ENCODE results near the gene BCL7B.
A peak's percentile ranks its signal among the peaks of the same experiment; 100 is the strongest.

BCL7B gene

GRCh38 chr7:73519867-73520672 is 37.4 kb downstream of the BCL7B start (continued):
- TF ChIP-seq SCRT2 (tag by site-specific recombination; IDR thresholded peaks at IDR 0.05): peak; percentile 78
- TF ChIP-seq ZNF19 (tag by site-specific recombination; IDR thresholded peaks at IDR 0.05; ENCODE audit: low read depth): no peak
- TF ChIP-seq OSR2 (tag by site-specific recombination; IDR thresholded peaks at IDR 0.05): peak; percentile 79
- peak; percentile 47; the same call in 1 of the 2 replicates for TF ChIP-seq ZBTB17 (tag by site-specific recombination; IDR thresholded peaks at IDR 0.05)
- peak; percentile 8; the same call in 1 of the 2 replicates for TF ChIP-seq ZNF580 (tag by site-specific recombination; IDR thresholded peaks at IDR 0.05)
- peak; percentile 68; the same call in 1 of the 2 replicates for TF ChIP-seq ZNF362 (tag by site-specific recombination; IDR thresholded peaks at IDR 0.05)
- TF ChIP-seq ZNF394 (tag by site-specific recombination; IDR thresholded peaks at IDR 0.05; ENCODE audit: borderline replicate concordance): peak; percentile 14; the same call in 1 of the 2 replicates
- TF ChIP-seq, protein P1, sequence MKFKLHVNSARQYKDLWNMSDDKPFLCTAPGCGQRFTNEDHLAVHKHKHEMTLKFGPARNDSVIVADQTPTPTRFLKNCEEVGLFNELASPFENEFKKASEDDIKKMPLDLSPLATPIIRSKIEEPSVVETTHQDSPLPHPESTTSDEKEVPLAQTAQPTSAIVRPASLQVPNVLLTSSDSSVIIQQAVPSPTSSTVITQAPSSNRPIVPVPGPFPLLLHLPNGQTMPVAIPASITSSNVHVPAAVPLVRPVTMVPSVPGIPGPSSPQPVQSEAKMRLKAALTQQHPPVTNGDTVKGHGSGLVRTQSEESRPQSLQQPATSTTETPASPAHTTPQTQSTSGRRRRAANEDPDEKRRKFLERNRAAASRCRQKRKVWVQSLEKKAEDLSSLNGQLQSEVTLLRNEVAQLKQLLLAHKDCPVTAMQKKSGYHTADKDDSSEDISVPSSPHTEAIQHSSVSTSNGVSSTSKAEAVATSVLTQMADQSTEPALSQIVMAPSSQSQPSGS (tag by site-specific recombination; IDR thresholded peaks at IDR 0.05; ENCODE audit: low read depth): peak; percentile 6; the same call in 1 of the 2 replicates
- no peak for TF ChIP-seq ZNF600 (tag by site-specific recombination; IDR thresholded peaks at IDR 0.05)

- Histone ChIP-seq H3K4me1 (ENCODE audit: control insufficient read depth, insufficient read depth, low read length) (no peaks in the 10 kb centered on the region), H3K4me3 (ENCODE audit: low read depth, low read length) (no peak overlapping the region; the same call in 1 of the 2 replicates), H3K27ac (ENCODE audit: extremely low read depth, low read depth, low read length) (no peak overlapping the region), H3K9me3 (ENCODE audit: control insufficient read depth, insufficient read depth, low read depth, low read length) (no peaks in the 10 kb centered on the region), H3K36me3 (ENCODE audit: control insufficient read depth in 2 of 2, insufficient read depth in 1 of 2, low read length in 2 of 2) (peaks cover 38 to 58% of the 10 kb centered on the region in 2 experiments)
- ChIA-PET POLR2A (interaction anchor here (0.6 to 1.2 kb wide), 3 partner anchors 38 to 69 kb away, joined by 3 to 4 read pairs (median 3); partner anchors contain the start of gene TBL2), CTCF (interaction anchor here (1.5 kb wide), 1 partner anchor 12 kb away, joined by 3 read pairs; no protein-coding TSS in a partner anchor)
- TF ChIP-seq ZNF121 (tag by site-specific recombination; IDR thresholded peaks at IDR 0.05): peak; percentile 68; the same call in 1 of the 2 replicates
- no peak for TF ChIP-seq ZNF48 (tag by site-specific recombination; IDR thresholded peaks at IDR 0.05)
Measured at GRCh38 chr7:73518470-73518869, 39.0 kb downstream of the BCL7B start.

DNA sequence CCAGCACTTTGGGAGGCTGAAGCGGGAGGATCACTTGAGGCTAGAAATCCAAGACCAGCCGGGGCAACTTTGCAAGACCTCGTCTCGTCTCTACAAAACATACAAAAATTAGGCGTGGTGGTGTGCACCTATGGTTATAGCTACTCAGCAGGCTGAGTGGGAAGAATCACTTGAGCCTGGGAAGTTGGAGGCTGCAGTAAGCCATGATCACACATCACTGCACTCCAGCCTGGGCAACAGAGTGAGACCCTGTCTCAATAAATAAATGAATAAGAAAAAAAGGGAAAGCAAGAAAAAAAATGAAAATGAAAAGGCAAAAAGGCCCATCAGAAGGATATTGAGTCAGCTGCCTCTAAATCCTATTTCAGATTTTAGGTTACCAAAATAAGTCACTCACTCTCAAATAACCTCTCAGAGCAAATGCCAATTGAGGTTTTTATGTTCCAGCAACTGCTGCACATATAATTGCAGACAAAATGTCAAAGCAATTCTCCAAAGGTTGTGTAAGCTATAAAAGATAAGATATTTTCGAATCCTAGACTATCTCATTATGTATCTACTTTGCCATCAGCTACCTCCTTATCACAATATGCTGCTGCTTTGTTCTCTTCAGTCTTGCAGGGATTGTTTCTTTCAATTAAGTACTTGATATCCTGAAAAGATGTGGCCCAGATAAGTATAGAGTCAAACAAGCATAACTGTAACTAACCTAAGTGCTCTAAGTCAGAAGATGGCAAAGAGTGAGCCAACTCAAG is 40.1 kb downstream of the BCL7B start:
- no peak overlapping the region for H3K27ac ChIP-seq (ENCODE audit: extremely low read depth, low read depth, low read length)
- ChIA-PET CTCF (interaction anchor here (1.5 kb wide), 1 partner anchor 13 kb away, joined by 3 read pairs; no protein-coding TSS in a partner anchor), POLR2A (interaction anchor here (0.6 kb wide), 1 partner anchor 69 kb away, joined by 6 read pairs; no protein-coding TSS in a partner anchor)
- no peaks in the 10 kb centered on the region for H3K9me3 ChIP-seq (ENCODE audit: control insufficient read depth, insufficient read depth, low read depth, low read length)
- peaks cover 48 to 67% of the 10 kb centered on the region in 2 experiments for H3K36me3 ChIP-seq (ENCODE audit: control insufficient read depth in 2 of 2, insufficient read depth in 1 of 2, low read length in 2 of 2)
- TF ChIP-seq ZNF76 (tag by site-specific recombination; IDR thresholded peaks at IDR 0.05; ENCODE audit: borderline replicate concordance, low read depth) (no peak), KLF16 (tag by site-specific recombination; IDR thresholded peaks at IDR 0.05) (no peak), ZNF366 (tag by site-specific recombination; conservative IDR thresholded peaks at IDR 0.05) (no peak), ZNF513 (tag by site-specific recombination; IDR thresholded peaks at IDR 0.05) (0 out of 2 replicates have a peak, but pooled peaks have one; percentile 15), TRIM28 (IDR thresholded peaks at IDR 0.05; ENCODE audit: borderline replicate concordance, low read length) (peak; percentile 34; the same call in 1 of the 2 replicates), ZNF121 (tag by site-specific recombination; IDR thresholded peaks at IDR 0.05) (peak; percentile 86), ZNF549 (tag by site-specific recombination; IDR thresholded peaks at IDR 0.05) (no peak), KLF8 (tag by site-specific recombination; IDR thresholded peaks at IDR 0.05) (no peak)
- TF ChIP-seq, protein P2, sequence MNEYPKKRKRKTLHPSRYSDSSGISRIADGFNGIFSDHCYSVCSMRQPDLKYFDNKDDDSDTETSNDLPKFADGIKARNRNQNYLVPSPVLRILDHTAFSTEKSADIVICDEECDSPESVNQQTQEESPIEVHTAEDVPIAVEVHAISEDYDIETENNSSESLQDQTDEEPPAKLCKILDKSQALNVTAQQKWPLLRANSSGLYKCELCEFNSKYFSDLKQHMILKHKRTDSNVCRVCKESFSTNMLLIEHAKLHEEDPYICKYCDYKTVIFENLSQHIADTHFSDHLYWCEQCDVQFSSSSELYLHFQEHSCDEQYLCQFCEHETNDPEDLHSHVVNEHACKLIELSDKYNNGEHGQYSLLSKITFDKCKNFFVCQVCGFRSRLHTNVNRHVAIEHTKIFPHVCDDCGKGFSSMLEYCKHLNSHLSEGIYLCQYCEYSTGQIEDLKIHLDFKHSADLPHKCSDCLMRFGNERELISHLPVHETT (tag by site-specific recombination; IDR thresholded peaks at IDR 0.05): no peak
- no peaks in the 10 kb centered on the region for H3K4me1 ChIP-seq (ENCODE audit: control insufficient read depth, insufficient read depth, low read length)
- H3K4me3 ChIP-seq (ENCODE audit: low read depth, low read length): no peak overlapping the region
